HG03280 (cell line): Measurements from ENCODE around the gene GAS1.

ENCODE experiments used
- ATAC-seq: cut with Tn5 transposase; IDR thresholded peaks from one replicate; pipeline ENCODE4 v1.9.1; 2021; ENCODE audit warnings: mild to moderate bottlenecking, moderate library complexity; ENCODE audit not compliant: unreplicated experiment

Gene GAS1

GRCh38 chr9:86965636-86966395 lies 18.5 kb upstream of the GAS1 start:
- no peak for ATAC-seq

GRCh38 chr9:86962692-86963091 lies 15.4 kb upstream of the GAS1 start:
- ATAC-seq: no peak

GRCh38 chr9:86960938-86961337 lies 13.6 kb upstream of the GAS1 start:
- ATAC-seq: no peak

- no peak for ATAC-seq
Measured at GRCh38 chr9:86958203-86958602, 10.9 kb upstream of the GAS1 start.

GRCh38 chr9:86955561-86955960 lies 8.3 kb upstream of the GAS1 start:
- no peak for ATAC-seq

- no peak for ATAC-seq
Measured at GRCh38 chr9:86955042-86955441, 7.7 kb upstream of the GAS1 start.

- no peak for ATAC-seq
Measured at GRCh38 chr9:86953181-86953580, 5.9 kb upstream of the GAS1 start.

GRCh38 chr9:86948074-86948929 lies 996 bp upstream of the GAS1 start:
- peak; percentile 55 for ATAC-seq

GRCh38 chr9:86946201-86947145 lies 833 bp downstream of the GAS1 start:
- ATAC-seq: peak; percentile 26

GRCh38 chr9:86945728-86946200 lies 1.5 kb downstream of the GAS1 start:
- ATAC-seq: no peak

- ATAC-seq: no peak
Measured at GRCh38 chr9:86944796-86945727, 2.2 kb downstream of the GAS1 start.

GRCh38 chr9:86943201-86944113 lies 3.8 kb downstream of the GAS1 start:
- no peak for ATAC-seq

GRCh38 chr9:86942281-86943200 lies 4.8 kb downstream of the GAS1 start:
- ATAC-seq: no peak

- no peak for ATAC-seq
Measured at GRCh38 chr9:86941197-86941596, 6.1 kb downstream of the GAS1 start.

- ATAC-seq: no peak
Measured at GRCh38 chr9:86940774-86941173, 6.5 kb downstream of the GAS1 start.

GRCh38 chr9:86939891-86940290 lies 7.4 kb downstream of the GAS1 start:
- no peak for ATAC-seq

GRCh38 chr9:86939321-86939720 lies 8.0 kb downstream of the GAS1 start:
- no peak for ATAC-seq

- ATAC-seq: no peak
Measured at GRCh38 chr9:86938780-86939179, 8.5 kb downstream of the GAS1 start.
